Measurements from ENCODE around the gene PLOD1. TPM values are rescaled to one million over a fixed set of nuclear protein-coding genes. Genes with fewer than 3 reads are reported as not detected.

Gene PLOD1
- total RNA-seq, 4 donors from 2014 or later = 34.4 to 95.1 (median 72.7) TPM

GRCh38 chr1:11920239-11920903 lies 14.1 kb upstream of the PLOD1 start:
- TF ChIP-seq CTCF (IDR thresholded peaks at IDR 0.05; ENCODE audit: low read depth) = no peak

DNA sequence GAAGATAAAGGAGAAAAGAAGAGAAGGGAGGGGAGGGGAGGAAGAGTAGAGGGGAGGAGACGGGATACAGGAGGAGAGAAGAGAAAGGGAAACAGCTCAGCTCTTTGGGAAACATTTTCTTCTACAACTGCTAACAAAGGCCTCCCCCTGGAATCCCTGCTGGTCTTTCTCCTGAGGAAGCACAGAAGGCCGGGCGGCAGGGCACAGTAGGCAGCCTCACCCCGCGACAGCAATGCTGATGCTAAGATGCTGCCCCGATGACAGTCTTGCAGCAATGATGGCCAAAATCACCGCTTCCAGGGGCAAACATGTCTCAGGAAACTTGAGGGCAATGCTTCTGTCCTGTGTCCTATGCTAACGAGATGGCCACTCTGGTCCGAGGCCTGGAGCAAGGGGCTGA lies 13.5 kb upstream of the PLOD1 start:
- no peak for TF ChIP-seq CTCF (IDR thresholded peaks at IDR 0.05; ENCODE audit: low read depth)

GRCh38 chr1:11923069-11923826 lies 11.3 kb upstream of the PLOD1 start:
- TF ChIP-seq CTCF (IDR thresholded peaks at IDR 0.05; ENCODE audit: low read depth) = no peak

DNA sequence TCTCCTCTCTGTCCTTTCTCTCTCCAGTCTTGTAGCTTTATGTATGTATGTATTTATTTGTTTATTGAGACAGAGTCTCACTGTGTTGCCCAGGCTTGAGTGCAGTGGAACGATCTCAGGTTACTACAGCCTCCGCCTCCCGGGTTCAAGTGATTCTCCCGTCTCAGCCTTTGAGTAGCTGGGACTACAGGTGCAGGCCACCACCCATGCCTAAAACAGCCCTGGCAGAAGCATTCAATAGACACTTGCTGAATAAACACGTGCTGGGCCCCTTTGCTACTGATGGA lies 10.7 kb upstream of the PLOD1 start:
- no peak for TF ChIP-seq CTCF (IDR thresholded peaks at IDR 0.05; ENCODE audit: low read depth)

DNA sequence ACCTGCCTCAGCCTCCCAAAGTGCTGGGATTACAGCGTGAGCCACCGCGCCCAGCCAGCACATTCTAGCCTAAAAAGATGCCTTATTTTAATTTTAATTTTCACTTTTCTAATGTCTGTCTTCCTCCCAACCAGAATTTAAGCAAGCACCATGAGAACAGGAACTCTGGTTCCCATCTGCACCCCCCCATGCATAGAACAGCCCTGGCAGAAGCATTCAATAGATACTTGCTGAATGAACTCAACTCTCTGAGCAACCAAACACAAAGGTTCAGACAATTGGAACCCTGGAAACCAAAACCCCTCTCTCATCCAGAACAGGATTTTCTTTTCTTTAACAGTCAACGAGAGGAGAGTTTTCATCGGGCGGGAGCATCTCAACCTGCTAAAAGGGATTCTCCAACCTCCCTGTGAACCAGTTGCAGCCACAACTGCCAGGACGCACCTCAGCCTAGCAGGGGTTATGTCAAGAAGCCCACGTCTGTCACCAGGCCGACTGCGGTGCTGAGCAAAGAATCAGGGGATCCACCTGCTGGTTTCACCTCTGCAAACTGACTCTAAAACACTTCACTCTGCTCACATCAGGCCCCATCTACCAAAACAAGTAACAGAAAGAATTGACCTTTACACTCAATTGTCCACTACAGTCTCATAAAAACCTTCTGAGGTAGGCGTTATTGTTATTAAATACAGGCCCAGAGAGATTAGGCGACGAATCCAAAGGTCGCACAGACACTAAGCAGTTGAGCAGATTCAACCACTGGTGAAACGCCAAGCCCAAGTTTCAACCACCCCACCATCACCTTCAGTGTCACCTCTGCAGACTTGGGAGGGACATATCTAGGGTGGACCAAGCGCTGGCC lies 10.0 kb upstream of the PLOD1 start:
- no peak for TF ChIP-seq CTCF (IDR thresholded peaks at IDR 0.05; ENCODE audit: low read depth)

GRCh38 chr1:11925938-11926292 lies 8.6 kb upstream of the PLOD1 start:
- no peak for TF ChIP-seq CTCF (IDR thresholded peaks at IDR 0.05; ENCODE audit: low read depth)
